K562 (cell line): ENCODE data around the gene LATS1. TPM values are rescaled to one million over a fixed set of nuclear protein-coding genes. Genes with fewer than 3 reads are reported as not detected.

Experiments
- ATAC-seq: fragments of 200-7000 bp; cut with Tn5 transposase; 3 replicates; pipeline ENCODE4 v1.9.1; 2020; ENCODE audit warnings: moderate library complexity
- BruUV-seq: library from RNA; stranded (reverse); fragments of 400-500 nt; replicated peaks from 2 replicates; lab custom pipeline; 2021; lab: Mats Ljungman, UMichigan
- CTCF ChIA-PET: fragments of 300-600 bp; formaldehyde crosslinking; extraction: SDS; loops from one replicate; lab custom pipeline; 2021; ENCODE audit warnings: low intra/inter-chr PET ratio; lab: Yijun Ruan, JAX
- POLR2A ChIA-PET: fragments of 300-600, 350-650 bp; sonication (Branson Sonifier 250); formaldehyde crosslinking; extraction: SDS; loops from one replicate; lab custom pipeline; 2021; ENCODE audit warnings: antibody characterized with exemption, inconsistent platforms; lab: Yijun Ruan, JAX
- DNase-seq, 4 experiments: peaks; one replicate each; pipeline versions ENCODE4 v3.0.0 to v3.0.0-alpha.2; 2011 to 2018; ENCODE audit warnings: low spot score in 3 of 4, mixed read lengths in 3 of 4; ENCODE audit errors: extremely low read depth in 1 of 4
- FAIRE-seq: peaks from 2 replicates; lab custom pipeline; 2011; peaks lifted over from hg19 to GRCh38; lab: Jason Lieb, UNC
- H2AFZ ChIP-seq: 2 replicates; pipeline ENCODE4 v1.6.0; 2011; ENCODE audit warnings: low read depth, low read length, control low read depth, inconsistent platforms
- H3K27ac ChIP-seq: fragments of 200-600 bp; 3 replicates; pipeline ENCODE4 v1.8.0; 2011; ENCODE audit warnings: low read depth, mild to moderate bottlenecking, control low read depth, inconsistent platforms, low read length, moderate library complexity, mixed read lengths; ENCODE audit errors: extremely low read depth
- H3K27me3 ChIP-seq, 2 experiments: fragments of 300-600 bp in 1 of 2; 2 replicates in 1 of 2; 3 replicates in 1 of 2; pipeline versions ENCODE4 v1.6.0 to v1.8.0; 2011; ENCODE audit warnings: inconsistent platforms in 2 of 2, low read length in 2 of 2, mild to moderate bottlenecking in 1 of 2, mixed read lengths in 1 of 2, moderate library complexity in 1 of 2; ENCODE audit not compliant: control insufficient read depth in 2 of 2, insufficient read depth in 2 of 2
- H3K36me3 ChIP-seq: fragments of 300-600 bp; 3 replicates; pipeline ENCODE4 v1.8.0; 2011; ENCODE audit warnings: mild to moderate bottlenecking, low read length, inconsistent platforms; ENCODE audit not compliant: control insufficient read depth, insufficient read depth
- H3K4me1 ChIP-seq, 2 experiments: fragments of 200-600 bp in 1 of 2; replicated peaks in 1 of 2; 2 replicates in 1 of 2; 3 replicates in 1 of 2; pipeline versions ENCODE4 v1.5.1 to v1.8.0; 2011; ENCODE audit warnings: inconsistent platforms in 2 of 2, low read length in 2 of 2, mild to moderate bottlenecking in 1 of 2, mixed read lengths in 1 of 2, moderate library complexity in 1 of 2; ENCODE audit not compliant: control insufficient read depth in 2 of 2, insufficient read depth in 2 of 2
- H3K4me2 ChIP-seq: 2 replicates; pipeline ENCODE4 v1.6.1; 2011; ENCODE audit warnings: low read length, control low read depth, inconsistent platforms, mixed read lengths; ENCODE audit not compliant: insufficient read depth
- H3K4me3 ChIP-seq: fragments of 200-600 bp; sonication (generic), shearing (Covaris generic); 2 replicates; pipeline ENCODE4 v1.5.1; 2016; ENCODE audit warnings: control low read depth, inconsistent platforms
- H3K79me2 ChIP-seq: fragments of 200-600 bp; 3 replicates; pipeline ENCODE4 v1.8.0; 2011; ENCODE audit warnings: low read length, inconsistent platforms; ENCODE audit not compliant: control insufficient read depth, insufficient read depth
- H3K9ac ChIP-seq, 2 experiments: 2 replicates each; pipeline versions ENCODE4 v1.6.0 to v1.6.1; 2011; ENCODE audit warnings: low read depth in 2 of 2, low read length in 2 of 2, control low read depth in 1 of 2, inconsistent platforms in 1 of 2, mild to moderate bottlenecking in 1 of 2, mixed read lengths in 1 of 2; ENCODE audit not compliant: insufficient read depth in 1 of 2
- H3K9me1 ChIP-seq: one replicate; pipeline ENCODE4 v1.6.0; 2011; ENCODE audit warnings: inconsistent platforms, mild to moderate bottlenecking, low read length, moderate library complexity; ENCODE audit not compliant: control insufficient read depth, insufficient read depth
- H3K9me3 ChIP-seq: replicated peaks from 2 replicates; pipeline ENCODE4 v1.5.1; 2011; ENCODE audit warnings: low read depth, low read length, inconsistent platforms; ENCODE audit not compliant: control insufficient read depth, insufficient read depth
- H4K20me1 ChIP-seq: replicated peaks from 2 replicates; pipeline ENCODE4 v1.6.1; 2011; ENCODE audit warnings: low read length, inconsistent platforms, mixed read lengths; ENCODE audit not compliant: control insufficient read depth, insufficient read depth
- CBX8 ChIP-seq: fragments of 200-600 bp; sonication (generic); IDR thresholded peaks from 2 replicates; pipeline ENCODE4 v1.6.1; 2012; ENCODE audit warnings: borderline replicate concordance, mixed run types, low read depth, mild to moderate bottlenecking, moderate library complexity, mixed read lengths, low read length, control low read depth, inconsistent platforms; ENCODE audit not compliant: poor library complexity, severe bottlenecking; ENCODE audit errors: extremely low read depth
- FOSL1 ChIP-seq: fragments of 200-800 bp; sonication (Bioruptor generic); conservative IDR thresholded peaks from 2 replicates; pipeline ENCODE4 v1.6.1; 2016; ENCODE audit warnings: missing genetic modification characterization, missing compliant biosample characterization
- FOXA3 ChIP-seq, 2 experiments: fragments of 450-650 bp in 1 of 2; sonication (generic) in 1 of 2; formaldehyde crosslinking; IDR thresholded peaks in 1 of 2; conservative IDR thresholded peaks in 1 of 2; 2 replicates each; pipeline versions ENCODE4 v1.4.0 to v1.8.0; 2020 to 2022; ENCODE audit warnings: mild to moderate bottlenecking in 2 of 2, missing genetic modification reagents in 1 of 2
- MAFF ChIP-seq: IDR thresholded peaks from 2 replicates; pipeline ENCODE4 v1.6.1; 2012; ENCODE audit warnings: low read length, improper control_type of control experiment
- POLR2AphosphoS5 ChIP-seq: IDR thresholded peaks from 2 replicates; pipeline ENCODE4 v1.6.1; 2011; ENCODE audit warnings: mild to moderate bottlenecking, low read depth, low read length, moderate library complexity; ENCODE audit not compliant: control insufficient read depth, insufficient read depth
- RBM25 ChIP-seq: fragments of 200-400 bp; formaldehyde crosslinking; IDR thresholded peaks from 2 replicates; pipeline ENCODE4 v1.6.1; 2018; ENCODE audit warnings: low read length, low read depth, moderate library complexity; ENCODE audit not compliant: severe bottlenecking
- ZBTB40 ChIP-seq, 2 experiments: fragments of 450-650 bp in 1 of 2; sonication (generic) in 1 of 2; formaldehyde crosslinking in 1 of 2; IDR thresholded peaks; 2 replicates each; pipeline versions ENCODE4 v1.7.1 to v1.9.0; 2016 to 2022; ENCODE audit warnings: inconsistent platforms in 1 of 2, mild to moderate bottlenecking in 1 of 2, missing genetic modification reagents in 1 of 2
- ZKSCAN1 ChIP-seq: fragments of 150-350 bp; IDR thresholded peaks from 2 replicates; pipeline ENCODE4 v1.6.1; 2016; ENCODE audit warnings: low read depth, low read length
- ZKSCAN8 ChIP-seq: fragments of 200-800 bp; sonication (Bioruptor generic); IDR thresholded peaks from 2 replicates; pipeline ENCODE4 v1.6.1; 2016; ENCODE audit warnings: missing genetic modification characterization, missing compliant biosample characterization
- ZNF311 ChIP-seq: fragments of 250-450 bp; sonication (Bioruptor Pico); IDR thresholded peaks from 2 replicates; pipeline ENCODE4 v1.4.0; 2020; ENCODE audit warnings: mild to moderate bottlenecking, moderate library complexity
- ZNF77 ChIP-seq: fragments of 250-450 bp; sonication (Bioruptor Pico); IDR thresholded peaks from 2 replicates; pipeline ENCODE4 v1.5.0; 2020
- WGBS: fragments of 100-300 bp; shearing (Covaris generic); methylation state at CpG from one replicate; pipeline ENCODE4 v1.1.6; 2016; ENCODE audit warnings: low coverage, mixed read lengths; ENCODE audit not compliant: insufficient coverage; ENCODE audit errors: missing lambda C conversion rate; 5-methylcytosine and 5-hydroxymethylcytosine counted together
- in situ Hi-C: fragments of 300-500 bp; cut with MboI; formaldehyde crosslinking; loops from 4 replicates; pipeline ENCODE4 v1.15.0; 2018; ENCODE audit warnings: inconsistent platforms, mixed read lengths
- intact Hi-C: fragments of 100-400 bp; cut with micrococcal nuclease; formaldehyde crosslinking; loops from 2 replicates; pipeline ENCODE4 v1.14.2; 2022
- polyA plus RNA-seq, 8 experiments: library from polyadenylated mRNA; depleted of rRNA in 4 of 8; stranded (reverse) in 5 of 8; unstranded in 3 of 8; fragments of >200 nt; fragmentation: Nextera tagmentation in 2 of 8; fragmentation: Illumina TruSeq in 1 of 8; extraction: Ambion mirVana in 2 of 8; extraction: Trizol in 1 of 8; gene quantifications; 2 replicates each; pipeline versions ENCODE4 v1.2.1 to v1.2.3, GENCODE V29; 2011 to 2014; ENCODE audit warnings: inconsistent platforms in 1 of 8, missing spikeins in 1 of 8
- total RNA-seq, 7 experiments: library from RNA; depleted of rRNA in 6 of 7; stranded (reverse); fragments of >200 nt in 6 of 7; fragmentation: Illumina TruSeq in 2 of 7; extraction: Trizol in 2 of 7; gene quantifications; 2 replicates each; pipeline versions ENCODE4 v1.2.1 to v1.2.3, GENCODE V29; 2011 to 2021; ENCODE audit warnings: low replicate concordance in 1 of 7

Gene LATS1
- total and polyA plus RNA-seq, 9 of the 15 experiments (the other 6 are each of a cell fraction or from before 2014, with no cell fraction given), result 5.0 to 36.3 (median 18.4) TPM

GRCh38 chr6:149727793-149728498 is 10.0 kb upstream of the LATS1 start:
- intact Hi-C loops, result loop anchor here (1.0 kb wide), 1 partner anchor 18 kb away; the partner anchor contains the start of gene NUP43
- Histone ChIP-seq H3K4me2 (peak overlapping the region; percentile 72), H3K36me3 (peaks cover 83% of the 10 kb centered on the region)
- peak; percentile 99 for TF ChIP-seq ZKSCAN1
- 0 out of 2 replicates have a peak, but pooled peaks have one; percentile 28 for TF ChIP-seq ZNF311 (CRISPR knock-in tag)
- TF ChIP-seq RBM25, result peak; percentile 22
- 0 out of 2 replicates have a peak, but pooled peaks have one; percentile 23 for TF ChIP-seq ZKSCAN8 (CRISPR knock-in tag)
- TF ChIP-seq MAFF, result 0 out of 2 replicates have a peak, but pooled peaks have one; percentile 1
- peak; percentile 2 to 5; a peak in 2 of 4 replicates for TF ChIP-seq FOXA3 (CRISPR knock-in tag; conservative IDR thresholded peaks at IDR 0.05 in 1 of 2, IDR thresholded peaks at IDR 0.05 in 1 of 2)
- peak; percentile 91 for TF ChIP-seq ZBTB40 (IDR thresholded peaks at IDR 0.05)
- TF ChIP-seq ZBTB40 (CRISPR knock-in tag; IDR thresholded peaks at IDR 0.05), result peak; percentile 95
- 0 out of 2 replicates have a peak, but pooled peaks have one; percentile 8 for TF ChIP-seq FOSL1 (tag)
- TF ChIP-seq ZNF77, result 0 out of 2 replicates have a peak, but pooled peaks have one; percentile 31
- TF ChIP-seq POLR2AphosphoS5, result no peak
- no peak for TF ChIP-seq CBX8

More at GRCh38 chr6:149727793-149728498, 10.0 kb upstream of the LATS1 start:
- H3K9me3 ChIP-seq, result no peaks in the 10 kb centered on the region
- CTCF ChIA-PET, result no interaction called here
- no TSS peak for BruUV-seq
- H3K4me3 ChIP-seq, result no peak overlapping the region
- DNase-seq, result no peak
- in situ Hi-C loops, result loop anchor here (10.0 kb wide), 1 partner anchor 197 kb away; the partner anchor contains the start of gene RAET1G
- peaks cover 14% of the 10 kb centered on the region; the same call in 2 of the 3 replicates for H3K79me2 ChIP-seq
- ATAC-seq, result peak; percentile 65
- H3K27ac ChIP-seq, result peak overlapping the region; percentile 95
- H3K4me1 ChIP-seq, result peaks cover 20 to 41% of the 10 kb centered on the region in 2 experiments
- peak overlapping the region; percentile 58 for H2AFZ ChIP-seq
- no peaks in the 10 kb centered on the region for H4K20me1 ChIP-seq
- H3K27me3 ChIP-seq, result no peaks in the 10 kb centered on the region
- 16% methylated on average over 4 of the region's 4 CpGs for WGBS
- H3K9me1 ChIP-seq, result no peaks in the 10 kb centered on the region
- POLR2A ChIA-PET, result interaction anchor here (0.6 to 2.6 kb wide), 9 partner anchors 10 to 50 kb away, joined by 3 to 13 read pairs (median 4); partner anchors contain the start of genes LATS1, NUP43 and PCMT1
- FAIRE-seq, result no peak
- peak overlapping the region in 1 of 2 experiments; percentile 64; a peak in 2 of 4 replicates for H3K9ac ChIP-seq
